GM12878 (cell line): ENCODE results near the gene PTH2R. TPM values are rescaled to one million over a fixed set of nuclear protein-coding genes. Genes with fewer than 3 reads are reported as not detected.

Experiments used
- ATAC-seq: fragments of 200-7000 bp; cut with Tn5 transposase; 3 replicates; pipeline ENCODE4 v1.9.1; 2020; ENCODE audit warnings: mild to moderate bottlenecking, moderate library complexity
- BruUV-seq: library from RNA; stranded (reverse); fragments of 400-500 nt; replicated peaks from 2 replicates; lab custom pipeline; 2021; lab: Mats Ljungman, UMichigan
- CTCF ChIA-PET: fragments of 300-600 bp; sonication (Branson Sonifier 250); formaldehyde crosslinking; extraction: SDS; loops from one replicate; lab custom pipeline; 2021; ENCODE audit warnings: inconsistent platforms; lab: Yijun Ruan, JAX
- POLR2A ChIA-PET: fragments of 350-600 bp; formaldehyde crosslinking; extraction: SDS; loops from one replicate; lab custom pipeline; 2021; ENCODE audit warnings: inconsistent platforms; lab: Charles Lee
- RAD21 ChIA-PET: fragments of 300-600 bp; sonication (Branson Sonifier 250); formaldehyde crosslinking; loops from one replicate; lab custom pipeline; 2023; ENCODE audit warnings: antibody characterized with exemption; ENCODE audit not compliant: unreplicated experiment; lab: Charles Lee
- SMC1A ChIA-PET: fragments of 300-600 bp; sonication (Branson Sonifier 250); formaldehyde crosslinking; loops from one replicate; lab custom pipeline; 2023; ENCODE audit not compliant: unreplicated experiment, uncharacterized antibody; lab: Charles Lee
- DNase-seq: peaks from one replicate; pipeline ENCODE4 v3.0.0-alpha.2; 2011; ENCODE audit warnings: low read depth, low spot score
- FAIRE-seq: peaks from 3 replicates; lab custom pipeline; 2011; peaks lifted over from hg19 to GRCh38; lab: Jason Lieb, UNC
- H2AFZ ChIP-seq: 2 replicates; pipeline ENCODE4 v1.6.0; 2011; ENCODE audit warnings: low read depth, low read length, control low read depth; ENCODE audit not compliant: control insufficient read depth
- H3K27ac ChIP-seq: 2 replicates; pipeline ENCODE4 v1.5.1; 2011; ENCODE audit warnings: control low read depth; ENCODE audit not compliant: control insufficient read depth, insufficient read depth
- H3K27me3 ChIP-seq, 2 experiments: replicated peaks in 1 of 2; 2 replicates each; pipeline versions ENCODE4 v1.6.0 to v1.6.1; 2011; ENCODE audit warnings: low read length in 1 of 2; ENCODE audit not compliant: control insufficient read depth in 2 of 2, insufficient read depth in 2 of 2
- H3K36me3 ChIP-seq, 2 experiments: 2 replicates each; pipeline ENCODE4 v1.5.1; 2011; ENCODE audit warnings: low read length in 1 of 2; ENCODE audit not compliant: control insufficient read depth in 2 of 2, insufficient read depth in 2 of 2
- H3K4me1 ChIP-seq: 2 replicates; pipeline ENCODE4 v1.6.1; 2011; ENCODE audit warnings: mild to moderate bottlenecking, low read length, moderate library complexity, mixed read lengths; ENCODE audit not compliant: control insufficient read depth, insufficient read depth
- H3K4me2 ChIP-seq: 2 replicates; pipeline ENCODE4 v1.6.0; 2011; ENCODE audit warnings: control low read depth; ENCODE audit not compliant: control insufficient read depth, insufficient read depth
- H3K4me3 ChIP-seq: fragments of 200-600 bp; sonication (generic); 2 replicates; pipeline ENCODE4 v1.5.1; 2016
- H3K79me2 ChIP-seq: 2 replicates; pipeline ENCODE4 v1.6.0; 2011; ENCODE audit warnings: low read length; ENCODE audit not compliant: control insufficient read depth, insufficient read depth
- H3K9ac ChIP-seq: 2 replicates; pipeline ENCODE4 v1.8.0; 2011; ENCODE audit warnings: low read length, control low read depth, mixed read lengths; ENCODE audit not compliant: control insufficient read depth, insufficient read depth
- H3K9me3 ChIP-seq: replicated peaks from 3 replicates; pipeline ENCODE4 v1.5.1; 2011; ENCODE audit warnings: mild to moderate bottlenecking, low read length; ENCODE audit not compliant: control insufficient read depth, insufficient read depth
- H4K20me1 ChIP-seq: 2 replicates; pipeline ENCODE4 v1.6.0; 2011; ENCODE audit not compliant: control insufficient read depth, insufficient read depth
- EZH2 ChIP-seq: IDR thresholded peaks from 2 replicates; pipeline ENCODE4 v1.6.1; 2012; ENCODE audit warnings: low read depth, mild to moderate bottlenecking, control low read depth, inconsistent platforms, low read length, borderline replicate concordance; ENCODE audit not compliant: control insufficient read depth
- FOS ChIP-seq: IDR thresholded peaks from 3 replicates; pipeline ENCODE4 v1.6.1; 2011; ENCODE audit warnings: borderline replicate concordance; ENCODE audit not compliant: insufficient read length; ENCODE audit errors: extremely low read depth
- GATAD2B ChIP-seq: fragments of 450-650 bp; conservative IDR thresholded peaks from 2 replicates; pipeline ENCODE4 v1.6.1; 2017; ENCODE audit warnings: low read depth, mild to moderate bottlenecking, moderate library complexity
- POLR2AphosphoS2 ChIP-seq: IDR thresholded peaks from 2 replicates; pipeline ENCODE4 v1.6.1; 2011; ENCODE audit warnings: low read depth, mild to moderate bottlenecking, low read length, improper control_type of control experiment, moderate library complexity
- RUNX3 ChIP-seq: IDR thresholded peaks from 2 replicates; pipeline ENCODE4 v1.6.1; 2012; ENCODE audit warnings: low read length, inconsistent platforms
- SREBF2 ChIP-seq: IDR thresholded peaks from 2 replicates; pipeline ENCODE4 v1.6.1; 2012; ENCODE audit warnings: mild to moderate bottlenecking, low read length
- TAF1 ChIP-seq: IDR thresholded peaks from 2 replicates; pipeline ENCODE4 v1.6.1; 2011; ENCODE audit warnings: mild to moderate bottlenecking, low read depth, low read length, borderline replicate concordance
- WGBS: methylation state at CpG from one replicate; pipeline ENCODE4 v1.1.6; 2016; ENCODE audit warnings: low lambda C conversion rate; ENCODE audit not compliant: insufficient replicate concordance, insufficient coverage; ENCODE audit errors: missing lambda C conversion rate; 5-methylcytosine and 5-hydroxymethylcytosine counted together
- in situ Hi-C: fragments of 300-500 bp; cut with MboI; formaldehyde crosslinking; loops from 9 replicates; pipeline ENCODE4 v1.14.3; 2018; ENCODE audit warnings: mixed read lengths
- intact Hi-C: fragments of 100-400 bp; cut with micrococcal nuclease; formaldehyde crosslinking; loops from one replicate; pipeline ENCODE4 v1.14.2; 2022; ENCODE audit not compliant: unreplicated experiment
- polyA plus RNA-seq, 11 experiments: library from polyadenylated mRNA; depleted of rRNA in 4 of 11; unstranded in 6 of 11; stranded (reverse) in 5 of 11; fragments of >200 nt; fragmentation: Nextera tagmentation in 4 of 11; fragmentation: Illumina TruSeq in 1 of 11; extraction: Ambion mirVana in 4 of 11; extraction: Trizol in 1 of 11; gene quantifications; 1 replicate in 1 of 11; 2 replicates in 10 of 11; pipeline versions ENCODE4 v1.2.1 to v1.2.3, GENCODE V29; 2011 to 2016; ENCODE audit warnings: inconsistent platforms in 2 of 11, missing spikeins in 2 of 11, low read depth in 1 of 11
- total RNA-seq, 4 experiments: library from RNA; depleted of rRNA in 3 of 4; stranded (reverse); fragments of >200 nt in 3 of 4; fragmentation: Illumina TruSeq in 1 of 4; extraction: Trizol in 1 of 4; gene quantifications; 2 replicates each; pipeline versions ENCODE4 v1.2.1 to v1.2.3, GENCODE V29; 2013 to 2021
- TF ChIP-seq, protein P1 (sequence below): fragments of 450-650 bp; IDR thresholded peaks from 2 replicates; pipeline ENCODE4 v1.6.1; 2016; ENCODE audit warnings: mild to moderate bottlenecking, moderate library complexity, borderline replicate concordance
- TF ChIP-seq, protein P2 (sequence below): fragments of 450-650 bp; IDR thresholded peaks from 2 replicates; pipeline ENCODE4 v1.6.1; 2016; ENCODE audit warnings: mild to moderate bottlenecking
- TF ChIP-seq, protein P3 (sequence below): IDR thresholded peaks from 2 replicates; pipeline ENCODE4 v1.6.1; 2011; ENCODE audit warnings: low read depth, low read length, improper control_type of control experiment, borderline replicate concordance

The PTH2R gene
- total and polyA plus RNA-seq, 10 of the 15 experiments (the other 5 are each of a cell fraction or from before 2014, with no cell fraction given), result 0.01 to 0.06 (median 0.03) TPM; not detected in 7

DNA sequence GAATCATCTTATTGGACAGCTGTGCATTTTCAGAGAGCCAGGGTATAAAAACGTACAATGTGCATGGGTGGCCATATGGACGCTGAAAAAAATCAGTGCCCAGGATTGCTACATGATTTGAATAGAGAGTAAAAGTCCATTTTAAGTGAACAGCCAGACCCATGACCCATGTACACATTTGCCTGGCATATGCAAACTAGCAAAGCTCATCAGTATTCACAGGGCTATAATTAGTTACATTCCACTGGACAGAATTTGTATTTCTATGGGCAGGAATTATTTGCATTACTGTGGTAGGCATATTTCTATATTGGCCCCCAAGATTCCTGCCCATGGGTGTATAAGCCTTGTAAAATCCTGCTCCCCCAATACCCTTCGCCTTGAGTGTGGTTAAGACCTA lies 78.8 kb downstream of the PTH2R start:
- H3K4me2 ChIP-seq, result no peak overlapping the region
- no peaks in the 10 kb centered on the region for H3K9me3 ChIP-seq
- POLR2A ChIA-PET, result no interaction called here
- H3K9ac ChIP-seq, result no peak overlapping the region
- intact Hi-C loops (no loop called here), in situ Hi-C loops (no loop called here)
- FAIRE-seq, result no peak
- no peak overlapping the region for H3K4me3 ChIP-seq
- H3K27ac ChIP-seq, result no peak overlapping the region
- WGBS, result 46% methylated on average over 3 of the region's 3 CpGs
- peaks cover 0 to 4% of the 10 kb centered on the region in 2 experiments; a peak in 2 of 4 replicates for H3K27me3 ChIP-seq
- TF ChIP-seq, protein P1, sequence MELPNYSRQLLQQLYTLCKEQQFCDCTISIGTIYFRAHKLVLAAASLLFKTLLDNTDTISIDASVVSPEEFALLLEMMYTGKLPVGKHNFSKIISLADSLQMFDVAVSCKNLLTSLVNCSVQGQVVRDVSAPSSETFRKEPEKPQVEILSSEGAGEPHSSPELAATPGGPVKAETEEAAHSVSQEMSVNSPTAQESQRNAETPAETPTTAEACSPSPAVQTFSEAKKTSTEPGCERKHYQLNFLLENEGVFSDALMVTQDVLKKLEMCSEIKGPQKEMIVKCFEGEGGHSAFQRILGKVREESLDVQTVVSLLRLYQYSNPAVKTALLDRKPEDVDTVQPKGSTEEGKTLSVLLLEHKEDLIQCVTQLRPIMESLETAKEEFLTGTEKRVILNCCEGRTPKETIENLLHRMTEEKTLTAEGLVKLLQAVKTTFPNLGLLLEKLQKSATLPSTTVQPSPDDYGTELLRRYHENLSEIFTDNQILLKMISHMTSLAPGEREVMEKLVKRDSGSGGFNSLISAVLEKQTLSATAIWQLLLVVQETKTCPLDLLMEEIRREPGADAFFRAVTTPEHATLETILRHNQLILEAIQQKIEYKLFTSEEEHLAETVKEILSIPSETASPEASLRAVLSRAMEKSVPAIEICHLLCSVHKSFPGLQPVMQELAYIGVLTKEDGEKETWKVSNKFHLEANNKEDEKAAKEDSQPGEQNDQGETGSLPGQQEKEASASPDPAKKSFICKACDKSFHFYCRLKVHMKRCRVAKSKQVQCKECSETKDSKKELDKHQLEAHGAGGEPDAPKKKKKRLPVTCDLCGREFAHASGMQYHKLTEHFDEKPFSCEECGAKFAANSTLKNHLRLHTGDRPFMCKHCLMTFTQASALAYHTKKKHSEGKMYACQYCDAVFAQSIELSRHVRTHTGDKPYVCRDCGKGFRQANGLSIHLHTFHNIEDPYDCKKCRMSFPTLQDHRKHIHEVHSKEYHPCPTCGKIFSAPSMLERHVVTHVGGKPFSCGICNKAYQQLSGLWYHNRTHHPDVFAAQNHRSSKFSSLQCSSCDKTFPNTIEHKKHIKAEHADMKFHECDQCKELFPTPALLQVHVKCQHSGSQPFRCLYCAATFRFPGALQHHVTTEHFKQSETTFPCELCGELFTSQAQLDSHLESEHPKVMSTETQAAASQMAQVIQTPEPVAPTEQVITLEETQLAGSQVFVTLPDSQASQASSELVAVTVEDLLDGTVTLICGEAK, result no peak
- TF ChIP-seq SREBF2 (no peak), TAF1 (no peak), POLR2AphosphoS2 (no peak), RUNX3 (no peak), GATAD2B (no peak), EZH2 (no peak), FOS (no peak)
- TF ChIP-seq, protein P2, sequence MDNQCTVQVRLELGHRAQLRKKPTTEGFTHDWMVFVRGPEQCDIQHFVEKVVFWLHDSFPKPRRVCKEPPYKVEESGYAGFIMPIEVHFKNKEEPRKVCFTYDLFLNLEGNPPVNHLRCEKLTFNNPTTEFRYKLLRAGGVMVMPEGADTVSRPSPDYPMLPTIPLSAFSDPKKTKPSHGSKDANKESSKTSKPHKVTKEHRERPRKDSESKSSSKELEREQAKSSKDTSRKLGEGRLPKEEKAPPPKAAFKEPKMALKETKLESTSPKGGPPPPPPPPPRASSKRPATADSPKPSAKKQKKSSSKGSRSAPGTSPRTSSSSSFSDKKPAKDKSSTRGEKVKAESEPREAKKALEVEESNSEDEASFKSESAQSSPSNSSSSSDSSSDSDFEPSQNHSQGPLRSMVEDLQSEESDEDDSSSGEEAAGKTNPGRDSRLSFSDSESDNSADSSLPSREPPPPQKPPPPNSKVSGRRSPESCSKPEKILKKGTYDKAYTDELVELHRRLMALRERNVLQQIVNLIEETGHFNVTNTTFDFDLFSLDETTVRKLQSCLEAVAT, result no peak
- TF ChIP-seq, protein P3, sequence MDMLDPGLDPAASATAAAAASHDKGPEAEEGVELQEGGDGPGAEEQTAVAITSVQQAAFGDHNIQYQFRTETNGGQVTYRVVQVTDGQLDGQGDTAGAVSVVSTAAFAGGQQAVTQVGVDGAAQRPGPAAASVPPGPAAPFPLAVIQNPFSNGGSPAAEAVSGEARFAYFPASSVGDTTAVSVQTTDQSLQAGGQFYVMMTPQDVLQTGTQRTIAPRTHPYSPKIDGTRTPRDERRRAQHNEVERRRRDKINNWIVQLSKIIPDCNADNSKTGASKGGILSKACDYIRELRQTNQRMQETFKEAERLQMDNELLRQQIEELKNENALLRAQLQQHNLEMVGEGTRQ, result no peak
- H3K79me2 ChIP-seq, result no peaks in the 10 kb centered on the region
- no peaks in the 10 kb centered on the region for H3K36me3 ChIP-seq
- no peak overlapping the region for H2AFZ ChIP-seq
- H4K20me1 ChIP-seq, result no peaks in the 10 kb centered on the region
- no peak for DNase-seq
- SMC1A ChIA-PET, result no interaction called here
- RAD21 ChIA-PET, result no interaction called here
- H3K4me1 ChIP-seq, result no peaks in the 10 kb centered on the region; the same call in 1 of the 2 replicates
- no TSS peak for BruUV-seq
- CTCF ChIA-PET, result no interaction called here
- ATAC-seq, result no peak
